NCI-H2196 (cell line): ENCODE data around the gene GNB4.

ENCODE experiments used
- DNase-seq: peaks from one replicate; lab custom pipeline; 2025; ENCODE audit not compliant: unreplicated experiment; lab: John Stamatoyannopoulos, UW

GNB4 gene

DNA sequence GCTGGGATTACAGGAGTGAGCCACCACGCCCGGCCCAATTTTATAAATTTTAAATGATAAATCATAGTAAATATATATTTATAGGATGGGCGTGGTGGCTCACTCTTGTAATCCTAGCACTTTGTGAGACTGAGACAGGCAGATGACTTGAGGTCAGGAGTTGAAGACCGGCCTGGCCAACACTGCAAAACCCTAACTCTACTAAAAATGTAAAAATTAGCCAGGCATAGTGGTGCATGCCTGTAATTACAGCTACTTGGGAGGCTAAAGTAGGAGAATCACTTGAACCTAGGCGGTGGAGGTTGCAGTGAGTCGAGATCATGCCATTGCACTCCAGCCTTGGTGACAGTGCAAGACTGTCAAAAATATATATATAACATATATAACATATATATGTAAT is 77.3 kb downstream of the GNB4 start:
- DNase-seq = no peak

GRCh38 chr3:179369621-179370020 is 81.6 kb downstream of the GNB4 start:
- DNase-seq = no peak

DNA sequence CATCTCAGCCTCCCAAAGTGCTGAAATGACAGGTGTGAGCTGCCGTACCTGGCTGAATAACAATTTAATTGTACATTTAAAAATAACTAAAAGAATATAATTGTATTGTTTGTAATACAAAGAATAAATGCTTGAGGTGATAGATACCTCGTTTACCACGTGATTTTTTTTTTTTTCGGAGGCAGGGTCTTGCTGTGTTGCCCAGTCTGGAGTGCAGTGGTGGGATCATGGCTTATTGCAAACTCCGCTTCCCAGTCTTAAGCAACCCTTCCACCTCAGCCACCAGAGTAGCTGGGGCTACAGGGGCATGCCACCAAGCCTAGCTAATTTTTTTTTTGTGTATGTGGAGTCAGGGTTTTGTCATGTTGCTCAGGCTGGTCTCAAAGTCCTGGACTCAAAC is 87.9 kb downstream of the GNB4 start:
- DNase-seq = no peak

GRCh38 chr3:179355996-179356395 is 95.3 kb downstream of the GNB4 start:
- DNase-seq = no peak

DNA sequence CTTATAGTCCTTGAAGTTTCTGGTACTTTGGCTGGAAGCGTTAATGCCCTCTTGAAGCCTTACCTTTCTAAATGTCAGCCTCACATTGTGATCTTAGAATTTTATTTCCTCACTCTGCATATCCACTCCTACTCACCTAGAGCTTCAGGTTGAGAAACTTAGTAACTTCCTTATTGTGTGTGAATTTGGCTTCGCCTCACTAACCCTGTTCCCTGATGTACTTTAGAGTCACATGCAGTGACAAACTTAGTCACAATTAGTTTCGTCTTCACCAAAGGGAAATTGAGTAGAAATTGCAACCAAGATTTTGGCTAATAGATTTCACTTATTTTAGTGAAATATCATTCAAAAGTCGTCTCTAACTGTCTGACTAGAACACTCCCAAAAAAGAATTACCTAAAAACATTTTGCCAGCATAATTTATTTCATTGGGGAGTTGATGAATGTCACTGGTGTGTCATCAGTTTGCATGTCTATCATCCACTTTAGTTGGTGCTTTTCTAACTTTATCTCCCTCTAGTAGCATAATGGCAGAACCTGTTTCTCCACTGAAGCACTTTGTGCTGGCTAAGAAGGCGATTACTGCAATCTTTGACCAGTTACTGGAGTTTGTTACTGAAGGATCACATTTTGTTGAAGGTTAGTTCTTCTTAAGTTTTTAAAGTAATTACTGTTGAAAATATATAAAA is 102.8 kb downstream of the GNB4 start:
- no peak for DNase-seq

DNA sequence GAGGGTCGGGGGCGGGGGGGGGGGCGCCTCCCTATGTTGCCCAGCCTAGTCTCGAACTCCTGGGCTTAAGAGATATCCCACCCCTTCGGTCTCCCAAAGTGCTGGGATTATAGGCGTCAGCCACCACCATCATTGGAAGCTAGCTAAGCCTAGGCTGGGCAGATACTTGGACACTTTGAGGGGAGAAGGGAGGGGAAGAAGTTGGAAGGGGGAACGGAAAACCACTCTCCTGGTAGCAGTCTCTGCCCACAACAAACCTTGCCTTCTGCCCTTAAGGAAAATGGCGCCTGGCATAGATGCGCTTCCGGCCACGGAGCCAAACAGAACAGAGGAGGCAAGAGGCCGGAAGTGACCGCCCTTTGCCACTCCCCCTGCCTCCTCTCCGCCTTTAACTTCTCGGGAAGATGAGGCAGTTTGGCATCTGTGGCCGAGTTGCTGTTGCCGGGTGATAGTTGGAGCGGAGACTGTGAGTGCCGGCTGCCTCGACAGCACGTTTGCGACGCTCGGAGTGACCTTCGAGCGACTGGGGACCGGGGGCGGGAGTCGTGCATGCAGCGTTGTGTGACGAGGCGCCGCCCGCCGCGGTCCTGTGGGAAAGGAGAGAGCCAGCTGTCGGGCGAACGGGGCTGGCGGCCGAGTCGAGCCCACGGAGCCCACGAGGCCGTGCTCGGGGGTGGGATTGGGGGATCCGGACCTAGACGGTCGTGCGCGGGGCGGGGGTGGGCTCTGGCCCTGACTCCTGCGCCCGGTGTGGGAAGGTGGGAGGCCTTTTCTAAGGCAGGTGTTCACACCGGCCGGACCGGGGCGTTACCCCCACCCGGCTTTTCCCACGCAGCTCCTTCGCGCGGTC is 103.7 kb downstream of the GNB4 start, which contains the start of gene MFN1:
Gene MFN1, plus strand, starts transcription at position 365 of the 850 bp plus-strand sequence. CDS start 1,143 bp downstream, outside the sequence.
- peak; percentile 97 for DNase-seq
